HG02970 (cell line): ENCODE measurements around the gene MAGOH.
"Not testable (repeated sequence)": the region's sequence is repeated elsewhere in the genome, so short reads cannot be mapped to it uniquely, and the experiment has no call there.

Experiments
- ATAC-seq: cut with Tn5 transposase; IDR thresholded peaks from one replicate; pipeline ENCODE4 v1.9.1; 2021; ENCODE audit warnings: mild to moderate bottlenecking, moderate library complexity, moderate number of reproducible peaks; ENCODE audit not compliant: unreplicated experiment, low FRiP score

Gene MAGOH

GRCh38 chr1:53241828-53242227 is 3.5 kb upstream of the MAGOH start:
- no peak for ATAC-seq

- ATAC-seq = no peak
Measured at GRCh38 chr1:53237638-53238037, 680 bp downstream of the MAGOH start.

- no peak for ATAC-seq
Measured at GRCh38 chr1:53220962-53221286, 17.4 kb downstream of the MAGOH start.

- ATAC-seq = peak; percentile 93
Measured at GRCh38 chr1:53220171-53220961, 18.0 kb downstream of the MAGOH start, which contains the start of gene CZIB. Gene CZIB (minus strand): TSS chr1:53220634. CDS start chr1:53220575, 59 bp downstream.

- ATAC-seq = no peak
Measured at GRCh38 chr1:53219711-53220110, 18.6 kb downstream of the MAGOH start.

- ATAC-seq = no peak
Measured at GRCh38 chr1:53218201-53218600, 20.1 kb downstream of the MAGOH start.

- no peak for ATAC-seq
Measured at GRCh38 chr1:53214376-53214940, 23.9 kb downstream of the MAGOH start.

GRCh38 chr1:53210954-53211353 is 27.4 kb downstream of the MAGOH start:
- ATAC-seq = no peak

- no peak for ATAC-seq
Measured at GRCh38 chr1:53210352-53210751, 28.0 kb downstream of the MAGOH start.

- ATAC-seq = no peak
Measured at GRCh38 chr1:53207726-53208125, 30.6 kb downstream of the MAGOH start.

GRCh38 chr1:53206735-53207379 is 31.5 kb downstream of the MAGOH start:
- ATAC-seq = no peak

GRCh38 chr1:53206083-53206685 is 32.1 kb downstream of the MAGOH start:
- not testable (repeated sequence) for ATAC-seq

GRCh38 chr1:53205496-53205895 is 32.8 kb downstream of the MAGOH start:
- not testable (repeated sequence) for ATAC-seq

GRCh38 chr1:53203466-53203865 is 34.9 kb downstream of the MAGOH start:
- no peak for ATAC-seq

GRCh38 chr1:53198241-53198651 is 40.1 kb downstream of the MAGOH start:
- no peak for ATAC-seq

- peak; percentile 4 for ATAC-seq
Measured at GRCh38 chr1:53197291-53198200, 40.8 kb downstream of the MAGOH start.

- peak; percentile 97 for ATAC-seq
Measured at GRCh38 chr1:53196485-53197290, 41.6 kb downstream of the MAGOH start, which contains the start of gene CPT2. Gene CPT2 (plus strand): TSS chr1:53196824. CDS start chr1:53196944, 120 bp downstream.

GRCh38 chr1:53196017-53196484 is 42.3 kb downstream of the MAGOH start:
- ATAC-seq = no peak
